SK-N-SH treated with all-trans-retinoic acid at 6 μM for 48 hours (cell line): ENCODE results near the gene WDR7.

Source experiments
- BACH2 ChIP-seq: fragments of 250-450 bp; sonication (Bioruptor Pico); IDR thresholded peaks from 2 replicates; pipeline ENCODE4 v1.9.0; 2021; ENCODE audit warnings: mild to moderate bottlenecking, borderline replicate concordance
- PATZ1 ChIP-seq: fragments of 250-450 bp; sonication (Bioruptor Pico); IDR thresholded peaks from 2 replicates; pipeline ENCODE4 v1.8.0; 2020; ENCODE audit warnings: mild to moderate bottlenecking, moderate library complexity, borderline replicate concordance
- RARB ChIP-seq: fragments of 250-450 bp; sonication (Bioruptor Pico); IDR thresholded peaks from 2 replicates; pipeline ENCODE4 v1.8.0; 2021; ENCODE audit warnings: mild to moderate bottlenecking, moderate library complexity
- ZC3H10 ChIP-seq: fragments of 250-450 bp; sonication (Bioruptor Pico); IDR thresholded peaks from 2 replicates; pipeline ENCODE4 v1.5.1; 2021; ENCODE audit warnings: mild to moderate bottlenecking, moderate library complexity
- ZFP3 ChIP-seq: fragments of 250-450 bp; sonication (Bioruptor Pico); IDR thresholded peaks from 2 replicates; pipeline ENCODE4 v1.5.0; 2020; ENCODE audit warnings: mild to moderate bottlenecking, moderate library complexity
- ZFP30 ChIP-seq: fragments of 450-650 bp; formaldehyde crosslinking; IDR thresholded peaks from 2 replicates; pipeline ENCODE4 v1.5.0; 2022; ENCODE audit warnings: mild to moderate bottlenecking, moderate library complexity

GRCh38 chr18:56870982-56871381 is 219.8 kb downstream of the WDR7 start:
- TF ChIP-seq ZC3H10 (CRISPR knock-in tag): no peak
- TF ChIP-seq RARB: no peak
- TF ChIP-seq PATZ1 (CRISPR knock-in tag): no peak
- no peak for TF ChIP-seq ZFP30 (CRISPR knock-in tag)
- no peak for TF ChIP-seq BACH2 (CRISPR knock-in tag)
- no peak for TF ChIP-seq ZFP3 (CRISPR knock-in tag)
